NB4 (cell line): Measurements from ENCODE around the gene SYDE1.

ENCODE experiments used
- CTCF ChIP-seq: IDR thresholded peaks from one replicate; pipeline ENCODE4 v1.5.1; 2012; ENCODE audit warnings: low read depth, low read length
- MAX ChIP-seq: IDR thresholded peaks from 2 replicates; pipeline ENCODE4 v1.6.1; 2011; ENCODE audit warnings: low read depth, low read length
- MYC ChIP-seq: IDR thresholded peaks from 2 replicates; pipeline ENCODE4 v1.6.1; 2011; ENCODE audit warnings: low read depth, low read length
- POLR2A ChIP-seq: IDR thresholded peaks from 2 replicates; pipeline ENCODE4 v1.6.1; 2011; ENCODE audit warnings: mild to moderate bottlenecking; ENCODE audit not compliant: insufficient read length; ENCODE audit errors: extremely low read depth

DNA sequence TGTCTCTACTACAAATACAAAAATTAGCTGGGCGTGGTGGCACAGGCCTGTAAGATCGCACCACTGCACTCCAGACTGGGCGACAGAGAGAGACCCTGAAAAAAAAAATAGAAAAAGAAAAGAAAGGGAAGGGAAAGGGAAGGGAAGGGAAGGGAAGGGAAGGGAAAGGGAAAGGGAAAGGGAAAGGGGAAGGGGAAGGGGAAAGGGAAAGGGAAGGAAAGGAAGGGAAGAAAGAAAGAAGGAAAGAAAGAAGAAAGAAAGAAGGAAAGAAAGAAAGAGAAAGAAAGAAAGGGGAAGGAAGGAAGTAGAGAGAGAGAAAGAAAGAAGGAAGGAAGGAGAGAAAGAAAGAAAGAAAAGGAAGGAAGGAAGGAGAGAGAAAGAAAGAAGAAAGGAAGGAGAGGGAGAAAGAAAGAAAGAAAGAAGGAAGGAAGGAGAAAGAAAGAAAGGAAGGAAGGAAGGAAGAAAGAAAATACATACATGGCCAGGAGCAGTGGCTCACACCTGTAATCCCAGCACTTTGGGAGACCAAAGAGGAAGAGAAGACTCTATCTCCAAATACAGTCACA is 8.1 kb upstream of the SYDE1 start:
- TF ChIP-seq CTCF = no peak
- TF ChIP-seq MAX = no peak
- TF ChIP-seq POLR2A = no peak
- TF ChIP-seq MYC = no peak
